Retinal pigment epithelial cell (primary cell): Measurements from ENCODE around the gene FARS2.

Experiments
- DNase-seq: peaks from one replicate; pipeline ENCODE4 v3.0.0-alpha.2; 2010; ENCODE audit warnings: low read depth
- H3K4me3 ChIP-seq: 2 replicates; pipeline ENCODE4 v1.5.1; 2011; ENCODE audit warnings: mild to moderate bottlenecking, low read length, control low read depth, moderate library complexity
- CTCF ChIP-seq: conservative IDR thresholded peaks from 2 replicates; pipeline ENCODE4 v1.5.1; 2011; ENCODE audit warnings: low read depth, low read length, control low read depth, inconsistent platforms

FARS2 gene

GRCh38 chr6:5395719-5396118, 134.4 kb downstream of the FARS2 start:
- no peak for TF ChIP-seq CTCF
- no peak for DNase-seq
- H3K4me3 ChIP-seq: no peak overlapping the region

GRCh38 chr6:5398530-5398929, 137.2 kb downstream of the FARS2 start:
- H3K4me3 ChIP-seq: no peak overlapping the region
- peak; percentile 62 for TF ChIP-seq CTCF
- DNase-seq: no peak

GRCh38 chr6:5399391-5399790, 138.1 kb downstream of the FARS2 start:
- TF ChIP-seq CTCF: no peak
- no peak for DNase-seq
- H3K4me3 ChIP-seq: no peak overlapping the region

- peak; percentile 61 for TF ChIP-seq CTCF
- no peak overlapping the region for H3K4me3 ChIP-seq
- DNase-seq: no peak
Measured at GRCh38 chr6:5401845-5402738, 140.8 kb downstream of the FARS2 start.

- no peak for DNase-seq
- no peak for TF ChIP-seq CTCF
- no peak overlapping the region for H3K4me3 ChIP-seq
Measured at GRCh38 chr6:5403076-5403475, 141.8 kb downstream of the FARS2 start.

- no peak for TF ChIP-seq CTCF
- DNase-seq: no peak
Measured at GRCh38 chr6:5403609-5404008, 142.3 kb downstream of the FARS2 start.

GRCh38 chr6:5405976-5406375, 144.7 kb downstream of the FARS2 start:
- no peak for DNase-seq
- no peak for TF ChIP-seq CTCF
- no peak overlapping the region for H3K4me3 ChIP-seq

More at GRCh38 chr6:5403609-5404008, 142.3 kb downstream of the FARS2 start:
- no peak overlapping the region for H3K4me3 ChIP-seq
